GM19043 (cell line): ENCODE results near the gene CRB1.

Experiments
- ATAC-seq: cut with Tn5 transposase; IDR thresholded peaks from one replicate; pipeline ENCODE4 v1.9.1; 2021; ENCODE audit warnings: low read depth; ENCODE audit not compliant: unreplicated experiment

Gene CRB1

GRCh38 chr1:197302775-197303174, 34.7 kb downstream of the CRB1 start:
- no peak for ATAC-seq

GRCh38 chr1:197303463-197303862, 35.4 kb downstream of the CRB1 start:
- ATAC-seq = no peak

GRCh38 chr1:197304638-197305200, 36.7 kb downstream of the CRB1 start:
- ATAC-seq = no peak

- ATAC-seq = no peak
Measured at GRCh38 chr1:197305925-197306324, 37.9 kb downstream of the CRB1 start.

- ATAC-seq = no peak
Measured at GRCh38 chr1:197306381-197307062, 38.5 kb downstream of the CRB1 start.

GRCh38 chr1:197307136-197307535, 39.1 kb downstream of the CRB1 start:
- ATAC-seq = no peak

- no peak for ATAC-seq
Measured at GRCh38 chr1:197307551-197307950, 39.5 kb downstream of the CRB1 start.

- no peak for ATAC-seq
Measured at GRCh38 chr1:197311081-197311480, 43.0 kb downstream of the CRB1 start.

GRCh38 chr1:197312163-197312562, 44.1 kb downstream of the CRB1 start:
- ATAC-seq = no peak

- ATAC-seq = no peak
Measured at GRCh38 chr1:197313713-197314112, 45.7 kb downstream of the CRB1 start.

- ATAC-seq = no peak
Measured at GRCh38 chr1:197314682-197315081, 46.6 kb downstream of the CRB1 start.

GRCh38 chr1:197319631-197320030, 51.6 kb downstream of the CRB1 start:
- ATAC-seq = no peak

GRCh38 chr1:197320991-197321531, 53.0 kb downstream of the CRB1 start:
- ATAC-seq = no peak

GRCh38 chr1:197321811-197322210, 53.8 kb downstream of the CRB1 start:
- no peak for ATAC-seq

GRCh38 chr1:197327776-197328364, 59.8 kb downstream of the CRB1 start:
- ATAC-seq = no peak

- no peak for ATAC-seq
Measured at GRCh38 chr1:197330213-197330612, 62.2 kb downstream of the CRB1 start.

GRCh38 chr1:197331565-197331964, 63.5 kb downstream of the CRB1 start:
- no peak for ATAC-seq

GRCh38 chr1:197333041-197333440, 65.0 kb downstream of the CRB1 start:
- ATAC-seq = no peak

- no peak for ATAC-seq
Measured at GRCh38 chr1:197336571-197336970, 68.5 kb downstream of the CRB1 start.

GRCh38 chr1:197339106-197340060, 71.3 kb downstream of the CRB1 start:
- no peak for ATAC-seq

- ATAC-seq = no peak
Measured at GRCh38 chr1:197341626-197342025, 73.6 kb downstream of the CRB1 start.
